ENCODE data around the gene SBNO2. TPM values are rescaled to one million over a fixed set of nuclear protein-coding genes. Genes with fewer than 3 reads are reported as not detected.
A peak's percentile ranks its signal among the peaks of the same experiment; 100 is the strongest.

The SBNO2 gene
- total RNA-seq, 1 donor from 2014 or later, result 37.3 TPM

GRCh38 chr19:1073063-1073955 lies 100.8 kb downstream of the SBNO2 start:
- intact Hi-C loops (cut with DNase I), result no loop called here
- no peak for DNase-seq (ENCODE audit: low spot score)

DNA sequence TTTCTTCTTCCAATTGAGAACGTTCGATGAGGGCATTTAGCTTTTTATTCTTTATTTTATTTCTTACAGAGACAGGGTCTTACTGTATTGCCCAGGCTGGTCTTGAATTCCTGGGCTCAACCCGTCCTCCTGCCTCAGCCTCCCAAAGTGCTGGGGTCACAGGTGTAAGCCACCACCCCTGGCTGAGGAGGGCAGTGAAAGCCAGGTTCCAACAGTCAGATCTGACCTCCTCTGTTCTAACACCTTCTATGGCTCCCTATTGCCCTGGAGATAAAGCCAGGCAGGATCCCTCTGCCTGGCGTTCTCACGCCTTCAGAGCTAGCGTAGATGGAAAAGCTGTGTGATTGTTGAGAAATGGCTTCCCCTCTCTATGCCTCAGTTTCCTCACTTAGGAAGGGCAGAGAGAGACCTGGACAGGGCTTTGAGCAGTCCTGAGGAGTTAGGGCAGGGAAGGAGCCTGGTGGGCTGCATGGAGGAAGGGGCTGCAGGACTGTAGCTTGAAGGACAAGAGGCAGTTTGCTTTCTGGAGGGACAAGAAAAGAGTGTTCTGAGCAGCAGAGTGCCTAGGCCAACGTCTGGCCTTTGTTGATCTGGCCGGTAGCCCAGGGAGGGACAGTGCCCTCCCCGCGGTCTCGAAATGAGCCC lies 101.6 kb downstream of the SBNO2 start:
- intact Hi-C loops (cut with DNase I), result no loop called here
- DNase-seq (ENCODE audit: low spot score), result no peak

DNA sequence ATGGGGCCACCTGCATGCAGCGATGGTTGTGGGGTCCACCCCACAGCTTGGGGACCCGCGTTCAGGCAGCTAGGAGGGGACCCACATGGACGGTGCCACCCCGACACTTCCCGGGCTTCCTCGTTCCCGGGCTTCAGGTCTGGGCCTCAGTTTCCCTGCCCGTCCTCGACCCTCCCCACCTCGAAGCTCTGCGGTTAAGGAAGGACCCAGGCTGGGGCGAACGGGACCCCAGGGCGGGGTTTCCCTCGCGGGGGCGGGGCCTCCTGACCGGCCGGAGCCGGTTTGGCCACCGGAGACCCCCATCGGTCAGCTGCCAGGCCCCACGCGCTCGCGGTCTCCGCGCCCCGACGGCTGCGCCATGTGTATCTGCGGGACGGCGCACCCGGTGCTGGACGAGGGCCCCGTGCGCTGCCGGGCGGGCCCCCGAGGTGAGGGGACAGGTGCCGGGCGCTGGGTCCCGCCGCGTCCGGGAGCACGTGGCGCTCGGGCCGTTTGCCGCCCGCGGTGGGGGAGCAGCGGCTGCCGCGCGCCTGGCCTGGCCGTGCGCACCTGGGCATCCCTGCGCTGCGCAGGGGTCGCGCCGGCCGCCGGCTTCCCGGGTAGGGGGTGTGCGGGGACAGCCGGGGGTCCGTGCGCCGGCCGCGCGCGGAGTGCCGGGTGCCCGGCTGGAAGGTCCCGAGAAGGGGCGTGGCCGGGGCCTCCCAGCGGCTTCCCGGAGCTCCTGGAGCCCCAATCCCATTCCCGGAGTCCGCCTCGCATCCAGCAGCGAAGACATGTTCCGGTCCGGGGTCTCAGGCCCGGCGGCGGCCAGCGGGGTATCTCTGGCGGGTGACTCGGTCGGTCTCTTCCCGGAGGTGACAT lies 102.9 kb downstream of the SBNO2 start:
- intact Hi-C loops (cut with DNase I), result no loop called here
- no peak for DNase-seq (ENCODE audit: low spot score)

GRCh38 chr19:1070576-1070930 lies 103.5 kb downstream of the SBNO2 start:
- DNase-seq (ENCODE audit: low spot score), result no peak
- intact Hi-C loops (cut with DNase I), result no loop called here

DNA sequence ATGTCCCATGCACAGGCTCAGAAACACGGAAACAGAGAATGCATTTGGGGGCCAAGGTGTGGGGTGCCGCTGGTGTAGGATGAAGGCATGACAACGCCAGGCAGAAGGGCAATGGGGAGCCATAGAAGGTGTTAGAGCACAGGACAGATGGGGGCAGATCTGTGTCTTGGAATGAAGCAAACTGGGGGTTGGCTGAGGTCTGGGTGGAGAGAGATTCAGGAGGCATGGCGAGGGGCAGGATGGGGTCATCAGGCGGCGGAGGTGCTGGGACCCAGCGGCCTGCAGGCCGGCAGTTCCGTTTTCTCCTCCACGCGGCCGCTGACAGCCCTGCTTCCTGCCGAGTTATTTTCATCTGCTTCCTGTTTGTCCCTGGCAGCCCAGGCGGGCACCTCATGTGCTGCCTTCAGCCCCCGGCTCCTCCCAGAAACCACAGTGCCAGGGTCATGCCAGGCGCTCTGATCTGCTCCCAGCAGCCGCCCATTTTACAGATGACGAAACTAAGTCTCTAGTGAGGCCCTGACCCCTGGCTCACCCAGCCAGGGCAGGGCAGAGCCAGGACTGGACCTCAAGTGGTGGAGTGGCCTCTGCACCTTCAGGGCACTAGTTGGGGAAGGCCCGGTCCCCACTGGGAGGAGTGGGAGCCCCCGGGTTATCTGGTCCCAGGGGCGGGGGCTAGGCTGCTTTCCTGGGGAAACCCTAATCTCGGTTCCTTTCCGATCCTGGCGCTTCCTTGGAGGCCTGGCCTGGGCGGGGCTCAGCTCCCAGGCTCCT lies 104.9 kb downstream of the SBNO2 start:
- DNase-seq (ENCODE audit: low spot score), result peak; percentile 93
- intact Hi-C loops (cut with DNase I), result no loop called here

GRCh38 chr19:1068009-1069001 lies 105.8 kb downstream of the SBNO2 start:
- DNase-seq (ENCODE audit: low spot score), result peak; percentile 87
- intact Hi-C loops (cut with DNase I), result no loop called here

DNA sequence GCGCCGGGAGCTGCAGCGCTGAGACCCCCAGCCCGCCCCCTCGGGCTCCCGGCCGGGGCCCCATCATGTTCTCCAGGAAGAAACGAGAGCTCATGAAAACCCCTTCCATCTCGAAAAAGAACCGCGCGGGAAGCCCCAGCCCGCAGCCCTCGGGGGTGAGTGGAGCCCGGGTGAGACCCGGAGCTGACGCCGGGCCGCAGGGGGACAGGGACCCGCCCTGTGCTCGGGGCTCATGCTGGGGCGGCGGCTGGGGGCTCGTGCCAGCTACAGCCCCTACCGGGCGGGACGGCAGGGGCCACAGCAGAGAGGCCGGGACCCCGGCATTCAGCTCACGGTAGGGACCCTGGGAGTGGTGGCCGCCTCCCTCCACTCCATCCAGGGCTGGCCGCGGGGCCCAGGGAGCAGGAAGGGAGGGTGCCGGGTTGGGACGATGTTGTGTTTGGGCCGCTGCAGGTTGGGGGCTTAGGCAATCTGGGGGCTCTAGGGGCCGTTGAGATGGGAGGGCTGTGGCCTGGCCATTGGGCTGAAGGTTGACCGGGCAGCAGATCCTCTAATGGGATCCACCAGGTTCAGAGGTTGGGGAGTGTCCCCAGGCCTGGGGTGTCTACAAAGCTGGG lies 106.6 kb downstream of the SBNO2 start:
- intact Hi-C loops (cut with DNase I), result no loop called here
- DNase-seq (ENCODE audit: low spot score), result no peak

DNA sequence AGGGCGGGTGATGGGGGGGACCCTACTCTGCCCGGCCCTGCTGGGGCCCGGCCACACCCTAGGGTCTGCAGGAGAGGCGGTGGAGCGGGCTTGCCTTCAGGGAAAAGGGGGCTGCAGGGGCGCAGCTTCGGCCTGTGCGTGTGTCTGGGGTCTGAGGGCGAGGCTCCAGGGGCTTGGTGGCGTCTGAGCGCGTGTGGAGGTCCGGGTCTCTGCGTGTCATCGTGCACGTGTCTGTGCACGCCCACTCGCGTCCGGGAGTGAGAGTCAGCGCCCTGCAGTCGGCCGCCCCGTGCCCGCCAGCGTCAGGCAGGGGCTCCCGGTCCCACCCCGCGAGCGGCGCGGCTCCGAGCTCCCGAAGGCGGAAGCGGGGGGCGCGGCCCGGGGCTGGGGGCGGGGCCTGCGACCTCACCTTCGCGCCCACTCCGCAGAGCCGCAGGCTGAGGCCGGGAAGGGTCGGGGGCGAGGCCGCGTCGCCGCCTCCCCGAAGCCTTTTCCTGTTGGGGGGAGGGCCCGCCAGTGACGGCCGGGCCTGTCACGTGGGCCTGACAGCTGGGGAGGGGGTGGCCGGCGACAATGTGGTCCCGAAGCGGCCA lies 107.2 kb downstream of the SBNO2 start, which contains the start of gene ARHGAP45:
TSS of gene ARHGAP45 (plus strand) at position 420 of the 593 bp plus-strand sequence. CDS start 239 bp downstream, outside the sequence.
- intact Hi-C loops (cut with DNase I), result no loop called here
- DNase-seq (ENCODE audit: low spot score), result no peak

- DNase-seq (ENCODE audit: low spot score), result no peak
- intact Hi-C loops (cut with DNase I), result no loop called here
Measured at GRCh38 chr19:1066251-1066747, 107.8 kb downstream of the SBNO2 start.

- intact Hi-C loops (cut with DNase I), result no loop called here
- no peak for DNase-seq (ENCODE audit: low spot score)
Measured at GRCh38 chr19:1065606-1066109, 108.4 kb downstream of the SBNO2 start.

- intact Hi-C loops (cut with DNase I), result no loop called here
Measured at GRCh38 chr19:1064661-1065605, 109.1 kb downstream of the SBNO2 start.

DNA sequence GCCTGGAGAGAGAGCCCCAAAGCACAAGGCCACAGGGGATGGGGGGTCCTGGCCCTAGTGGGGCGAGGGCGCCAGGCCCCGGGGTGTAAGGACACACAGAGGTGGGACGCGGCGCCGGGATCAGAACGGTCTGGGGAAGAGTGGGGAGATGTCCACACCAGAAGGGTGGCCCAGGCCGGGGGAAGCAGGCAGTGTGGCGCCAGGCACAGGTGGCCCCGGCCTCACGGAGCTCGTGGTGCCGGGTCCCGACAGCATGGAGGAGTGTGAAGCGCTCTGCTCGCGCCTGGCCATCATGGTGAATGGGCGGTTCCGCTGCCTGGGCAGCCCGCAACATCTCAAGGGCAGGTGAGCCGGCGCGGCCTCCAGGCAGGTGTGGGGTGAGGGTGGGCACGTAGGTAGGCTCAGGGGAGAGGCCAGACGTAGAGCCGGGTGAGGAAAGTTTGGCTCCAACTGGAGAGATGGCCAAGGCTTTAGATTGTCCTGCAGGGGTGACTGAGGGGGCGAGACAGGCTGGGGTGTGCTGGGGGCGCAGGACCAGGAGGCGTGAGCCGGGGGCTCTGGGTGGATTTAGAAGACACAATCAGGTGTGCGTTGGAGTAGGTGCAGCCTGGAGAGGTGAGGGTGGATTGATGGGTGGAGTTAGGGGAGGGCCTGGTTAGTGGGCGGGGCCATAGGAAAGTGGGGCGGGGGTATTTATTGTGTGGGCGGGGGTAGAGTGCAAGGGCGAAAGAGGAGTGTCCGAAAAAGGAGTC lies 110.0 kb downstream of the SBNO2 start:
- intact Hi-C loops (cut with DNase I), result no loop called here
- DNase-seq (ENCODE audit: low spot score), result no peak

More at GRCh38 chr19:1064661-1065605, 109.1 kb downstream of the SBNO2 start:
- DNase-seq (ENCODE audit: low spot score), result peak; percentile 88

- no peak for DNase-seq (ENCODE audit: low spot score)
- intact Hi-C loops (cut with DNase I), result no loop called here
Measured at GRCh38 chr19:1063030-1063908, 110.8 kb downstream of the SBNO2 start.

DNA sequence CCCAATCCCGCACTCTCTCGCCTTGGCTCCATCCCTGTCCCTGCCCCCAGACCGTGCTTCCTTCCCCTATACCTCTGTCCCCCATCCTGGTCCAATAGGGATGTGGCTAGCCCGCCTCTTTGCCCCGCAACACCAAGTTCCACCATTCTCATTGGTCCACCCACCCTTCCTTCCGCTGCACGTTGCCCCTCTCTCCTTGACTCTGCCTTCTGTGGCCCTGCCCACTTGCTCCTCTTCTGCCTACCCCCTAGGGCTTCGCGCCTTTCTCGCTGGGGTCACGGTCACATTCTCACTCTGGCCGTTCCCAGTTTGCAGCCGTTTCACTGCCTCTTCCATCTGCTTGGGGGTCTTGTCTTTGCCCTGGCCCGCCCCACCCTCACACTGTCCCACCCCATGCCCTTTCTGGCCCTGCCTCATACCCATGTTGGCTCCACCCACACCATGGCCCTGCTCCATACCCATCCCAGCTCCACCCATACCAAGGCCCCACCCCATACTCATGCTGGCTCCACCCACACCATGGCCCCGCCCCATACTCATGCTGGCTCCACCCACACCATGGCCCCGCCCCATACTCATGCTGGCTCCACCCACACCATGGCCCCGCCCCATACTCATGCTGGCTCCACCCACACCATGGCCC lies 111.6 kb downstream of the SBNO2 start:
- no peak for DNase-seq (ENCODE audit: low spot score)

More for the DNA sequence above, 111.6 kb downstream of the SBNO2 start:
- intact Hi-C loops (cut with DNase I), result no loop called here
